Vagina (tissue), 2 donors: ENCODE data around the gene SCGB1D1.
"Not testable (repeated sequence)": the region's sequence is repeated elsewhere in the genome, so short reads cannot be mapped to it uniquely, and the experiment has no call there.

Source experiments
- CTCF ChIP-seq, 3 experiments: fragments of 450-650 bp in 2 of 3; fragments of 200-600 bp in 1 of 3; sonication (generic) in 1 of 3; IDR thresholded peaks; one replicate each; pipeline ENCODE4 v1.5.1; 2017 to 2019; ENCODE audit warnings: antibody characterized with exemption in 3 of 3, mild to moderate bottlenecking in 2 of 3, moderate library complexity in 2 of 3
- POLR2A ChIP-seq, 2 donors: fragments of 450-650 bp; IDR thresholded peaks; one replicate each; pipeline ENCODE4 v1.6.1; 2017; ENCODE audit warnings: antibody characterized with exemption in 2 of 2, mild to moderate bottlenecking in 2 of 2, moderate library complexity in 2 of 2

- not testable (repeated sequence) for TF ChIP-seq CTCF, POLR2A (IDR thresholded peaks at IDR 0.05)
Measured at GRCh38 chr11:62197400-62197799, 7.4 kb downstream of the SCGB1D1 start.
